Dedifferentiated amniotic fluid mesenchymal stem cell (primary cell): ENCODE results near the gene EFHD2.
"Not testable (repeated sequence)": the region's sequence is repeated elsewhere in the genome, so short reads cannot be mapped to it uniquely, and the experiment has no call there.

ENCODE experiments used
- DNase-seq: peaks from one replicate; pipeline ENCODE4 v3.0.0-alpha.2; 2016; ENCODE audit errors: extremely low spot score

The EFHD2 gene

DNA sequence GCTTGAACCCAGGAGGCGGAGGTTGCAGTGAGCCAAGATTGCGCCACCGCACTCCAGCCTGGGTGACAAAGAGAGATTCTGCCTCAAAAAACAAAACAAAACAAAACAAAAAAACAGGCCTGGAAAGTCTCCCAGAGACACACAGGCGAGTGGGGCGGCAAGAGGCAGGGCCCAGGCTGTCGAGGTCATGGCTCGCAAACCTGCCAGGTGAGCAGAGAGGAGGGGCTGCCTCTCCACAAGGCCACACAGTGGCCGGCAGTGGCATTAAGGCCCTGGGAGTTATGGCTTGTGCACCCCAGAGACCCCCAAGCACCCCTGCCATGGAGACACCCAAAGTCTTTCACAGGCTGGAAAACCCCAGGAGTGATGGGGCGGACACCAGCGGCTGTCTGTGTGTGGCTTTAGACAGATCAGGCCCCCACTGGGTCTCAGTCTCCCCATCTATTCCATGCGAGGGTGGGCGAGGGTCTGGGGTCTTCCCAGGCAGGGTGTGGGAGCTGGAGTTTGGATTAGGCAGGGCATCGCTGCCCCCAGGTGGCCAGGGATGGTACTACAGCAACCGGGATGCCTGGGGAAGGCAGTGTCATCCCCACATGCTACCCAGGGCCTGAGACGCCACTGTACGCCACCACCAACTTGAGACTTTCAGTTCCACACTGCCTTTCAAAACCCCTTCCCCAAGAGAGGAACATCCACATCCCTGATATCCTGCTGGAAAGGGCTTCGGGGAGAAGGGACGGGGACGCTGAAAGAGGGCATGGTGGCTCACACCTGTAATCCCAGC, 21.3 kb downstream of the EFHD2 start:
- DNase-seq = no peak

DNA sequence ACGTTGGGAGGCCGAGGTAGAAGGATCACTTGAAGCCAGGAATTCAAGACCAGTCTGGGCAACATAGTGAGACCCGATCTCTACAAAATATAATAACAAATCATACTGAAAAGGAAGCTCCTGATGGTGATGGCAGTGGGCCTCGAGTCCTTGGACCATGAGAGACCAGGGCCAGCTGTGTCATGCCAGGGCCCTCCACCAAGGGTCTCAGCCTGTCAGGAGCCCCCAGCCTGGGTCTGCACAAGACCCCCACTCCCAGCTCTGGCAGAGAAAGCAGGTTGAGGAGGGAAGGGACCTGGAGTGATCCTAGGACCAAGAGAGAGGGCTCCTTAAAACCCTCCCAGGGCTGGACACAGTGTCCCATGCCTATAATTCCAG, 21.9 kb downstream of the EFHD2 start:
- DNase-seq = no peak

DNA sequence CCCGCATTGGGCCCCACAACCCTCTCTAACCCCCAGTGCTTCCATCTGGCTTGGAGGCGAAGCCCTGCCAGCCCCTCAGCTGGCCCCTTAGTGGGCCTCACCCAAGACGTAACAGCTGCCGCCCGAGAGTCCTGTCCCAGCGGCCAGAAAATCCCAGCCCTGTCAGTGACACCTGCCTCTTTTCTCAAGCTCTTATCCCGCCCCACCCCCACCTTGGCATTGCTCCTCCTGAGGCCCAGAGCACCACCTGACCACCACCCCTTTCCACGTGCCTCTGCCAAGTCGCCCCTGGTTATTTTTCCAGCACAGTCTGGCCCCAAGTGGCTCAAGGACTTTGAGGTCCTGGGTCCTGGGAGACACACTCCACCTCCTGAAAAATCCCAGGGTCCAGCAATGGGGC, 22.6 kb downstream of the EFHD2 start:
- no peak for DNase-seq

DNA sequence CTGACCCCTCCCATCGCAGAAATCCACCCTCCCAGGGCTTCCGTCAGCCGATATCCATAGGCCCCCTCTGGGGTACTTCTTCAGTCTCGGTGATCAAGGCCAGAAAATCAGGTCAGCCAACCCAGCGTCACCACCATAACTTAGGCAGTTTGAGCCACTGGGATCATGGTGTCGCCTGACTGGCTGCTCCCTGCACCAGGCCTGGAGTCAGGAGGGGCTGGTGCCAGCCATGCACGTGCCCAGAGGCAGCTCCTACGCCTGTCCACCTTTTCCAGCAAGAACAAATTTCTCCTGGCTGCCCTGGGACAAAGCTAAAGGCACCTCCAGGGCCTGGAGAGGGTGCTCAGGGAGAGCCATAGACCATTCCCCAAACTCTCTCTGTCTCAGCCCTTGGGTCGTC, 23.8 kb downstream of the EFHD2 start:
- DNase-seq = no peak

DNA sequence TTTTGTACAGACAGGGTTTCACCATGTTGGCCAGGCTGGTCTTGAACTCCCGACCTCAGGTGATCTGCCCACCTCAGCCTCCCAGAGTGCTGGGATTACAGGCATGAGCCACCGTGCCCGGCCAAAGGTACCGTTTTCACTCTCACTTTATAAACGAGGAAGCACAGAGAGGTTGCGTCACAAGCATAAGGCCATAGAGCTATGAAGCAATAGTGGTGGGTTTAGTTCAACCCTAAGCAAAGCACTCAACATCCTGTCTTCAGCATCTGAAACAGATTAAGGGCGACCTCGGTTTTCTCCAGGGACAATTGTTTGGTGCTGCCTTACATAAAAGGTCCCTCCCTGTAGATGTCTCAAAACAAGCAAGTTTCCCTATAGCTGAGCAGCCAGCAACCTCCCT, 25.1 kb downstream of the EFHD2 start:
- not testable (repeated sequence) for DNase-seq

DNA sequence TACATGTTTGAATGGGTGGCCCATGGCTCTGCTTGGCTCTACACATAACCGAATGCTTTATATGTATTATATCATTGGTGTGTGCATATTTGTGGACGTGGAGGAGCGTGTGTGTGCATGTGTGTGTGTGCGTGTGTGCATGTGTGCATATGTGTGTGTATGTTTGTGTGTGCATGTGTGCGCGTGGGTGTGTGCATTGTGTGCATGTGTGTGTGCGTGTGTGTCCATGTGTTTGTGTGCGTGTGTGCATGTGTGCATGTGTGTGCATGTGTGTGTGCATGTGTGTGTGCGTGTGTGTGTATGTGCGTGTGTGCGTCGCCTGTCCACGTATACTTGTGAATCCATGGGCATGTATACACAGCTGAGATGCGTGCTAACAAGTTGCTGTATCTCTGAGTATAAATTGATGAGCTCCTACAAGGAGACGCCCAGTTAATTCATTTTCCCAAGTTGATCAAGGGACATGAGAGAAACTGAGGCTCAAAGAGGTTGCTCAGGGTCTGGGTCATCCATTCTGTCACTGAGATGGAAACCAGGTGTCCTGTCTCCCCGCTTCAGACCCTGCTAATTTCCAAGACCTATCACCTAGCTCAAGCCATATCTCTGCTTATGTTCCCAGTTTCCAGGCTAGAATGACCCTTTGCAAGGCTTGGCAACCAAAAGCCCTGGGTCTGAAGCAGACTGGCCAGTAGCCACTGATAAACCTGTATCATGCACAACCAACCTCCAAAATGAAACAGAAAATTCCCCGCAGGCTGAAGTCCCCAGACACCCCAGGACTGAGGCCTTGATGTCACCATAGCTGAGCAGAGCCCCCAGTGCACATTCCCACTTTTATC, 25.8 kb downstream of the EFHD2 start:
- no peak for DNase-seq

DNA sequence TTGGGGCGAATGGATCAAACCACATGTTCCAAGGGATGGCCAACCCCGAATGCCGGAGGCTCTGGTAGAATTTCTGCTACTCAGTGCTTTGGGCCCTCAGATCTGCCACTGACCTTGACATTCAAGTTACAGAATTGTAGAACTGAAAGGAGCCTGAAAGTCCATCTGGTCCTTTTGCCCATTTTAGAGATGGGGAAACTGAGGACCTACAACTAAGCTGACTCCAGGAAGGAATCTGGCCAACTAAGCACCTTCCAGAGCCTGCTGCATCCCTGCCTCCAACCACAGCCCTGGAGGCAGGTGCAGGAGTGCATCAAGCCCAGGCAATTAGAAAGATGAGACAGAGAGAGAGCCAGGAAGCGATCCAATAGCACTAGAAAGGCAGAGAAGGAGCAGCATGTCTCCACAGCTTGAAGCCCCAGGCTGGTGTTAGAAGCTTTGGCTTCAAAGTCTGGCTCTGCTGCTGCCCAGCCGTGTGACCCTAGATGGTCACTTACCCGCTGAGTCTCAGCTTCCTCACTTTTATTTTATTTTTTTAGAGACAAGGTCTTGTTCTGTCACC, 27.3 kb downstream of the EFHD2 start:
- no peak for DNase-seq

DNA sequence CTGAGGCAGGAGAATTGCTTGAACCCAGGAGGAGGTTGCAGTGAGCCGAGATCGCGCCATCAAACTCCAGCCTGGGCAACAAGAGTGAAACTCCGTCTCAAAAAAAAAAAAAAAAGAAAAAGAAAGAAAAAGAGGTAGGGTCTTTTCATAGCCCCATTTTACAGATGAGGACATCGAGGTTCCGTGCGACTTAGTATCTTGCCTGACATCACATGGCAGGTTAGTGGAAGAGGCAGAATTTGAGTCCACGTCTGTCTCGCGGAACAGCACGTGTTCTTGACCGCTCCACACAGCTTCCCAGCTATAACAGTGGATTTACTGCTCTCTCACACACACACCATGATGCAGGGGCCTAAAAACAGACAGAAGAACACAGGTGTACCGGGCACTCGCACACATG, 29.6 kb downstream of the EFHD2 start:
- DNase-seq = no peak

DNA sequence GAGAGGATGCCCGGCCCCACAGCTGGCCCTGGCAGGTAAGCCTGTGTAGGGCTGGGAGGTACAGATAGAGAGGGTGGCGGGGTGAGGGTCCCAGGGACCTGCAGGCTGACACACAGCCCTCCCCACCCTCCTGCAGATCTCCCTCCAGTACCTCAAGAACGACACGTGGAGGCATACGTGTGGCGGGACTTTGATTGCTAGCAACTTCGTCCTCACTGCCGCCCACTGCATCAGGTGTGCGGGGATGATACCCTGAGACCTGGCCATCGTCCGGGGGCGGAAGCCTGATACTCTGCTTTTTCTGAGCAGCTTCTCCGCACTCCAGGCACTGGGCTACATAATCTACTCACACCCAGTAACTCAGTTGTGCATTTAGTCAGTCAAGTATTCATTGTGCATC, 30.7 kb downstream of the EFHD2 start:
- no peak for DNase-seq

DNA sequence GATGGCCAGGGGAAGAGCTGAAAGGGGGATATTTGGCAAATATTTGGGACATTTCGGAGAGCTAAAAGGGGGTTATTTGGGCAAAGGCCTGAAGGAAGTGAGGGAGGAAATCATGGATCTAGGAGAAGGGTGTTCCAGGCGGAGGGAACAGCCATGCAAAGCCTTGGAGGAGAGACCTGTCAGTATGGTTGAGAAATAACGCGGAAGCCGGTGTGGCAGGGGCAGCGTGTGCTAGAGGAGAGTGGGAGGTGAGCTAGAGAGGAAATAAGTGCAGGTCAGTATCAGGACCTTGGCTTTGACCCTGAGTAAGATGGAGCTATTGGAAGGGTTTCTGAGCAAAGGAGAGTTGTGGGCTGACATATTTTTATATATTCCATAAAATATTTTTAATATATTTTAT, 31.6 kb downstream of the EFHD2 start:
- DNase-seq = no peak

DNA sequence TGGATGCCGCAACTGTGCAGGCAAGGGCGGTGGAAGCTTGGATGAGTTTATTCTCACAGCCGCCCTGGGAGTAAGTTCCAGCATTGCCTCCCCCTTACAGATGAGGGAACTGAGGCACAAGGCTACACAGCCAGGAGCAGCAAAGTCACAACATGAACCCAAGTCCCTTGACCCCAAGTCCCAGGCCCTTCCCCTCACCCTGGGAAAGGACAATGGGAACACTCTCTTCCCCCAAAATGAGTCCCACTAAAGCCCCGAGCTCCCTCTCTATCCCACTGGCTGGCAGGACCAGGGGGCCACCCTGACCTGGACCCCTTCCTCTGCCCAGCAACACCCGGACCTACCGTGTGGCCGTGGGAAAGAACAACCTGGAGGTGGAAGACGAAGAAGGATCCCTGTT, 32.4 kb downstream of the EFHD2 start:
- no peak for DNase-seq

DNA sequence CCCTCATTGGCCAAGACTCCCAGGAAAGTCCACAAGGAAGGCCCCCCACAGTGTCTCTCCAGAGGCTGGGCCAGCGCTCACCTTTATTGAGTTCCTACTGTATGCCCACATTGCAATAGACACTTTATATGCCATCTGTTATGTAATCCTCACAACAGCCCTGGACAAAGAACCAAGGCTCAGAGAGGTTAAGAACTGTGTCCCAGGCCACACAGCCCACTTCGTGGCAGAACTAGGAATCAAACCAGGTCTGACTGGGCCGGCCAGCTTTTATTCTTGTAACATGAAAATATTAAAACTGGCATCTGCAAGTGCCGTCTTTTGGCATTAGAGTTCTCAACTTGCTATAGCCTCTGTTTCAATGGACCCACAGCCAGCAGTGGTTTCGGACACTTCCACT, 33.1 kb downstream of the EFHD2 start:
- DNase-seq = no peak

DNA sequence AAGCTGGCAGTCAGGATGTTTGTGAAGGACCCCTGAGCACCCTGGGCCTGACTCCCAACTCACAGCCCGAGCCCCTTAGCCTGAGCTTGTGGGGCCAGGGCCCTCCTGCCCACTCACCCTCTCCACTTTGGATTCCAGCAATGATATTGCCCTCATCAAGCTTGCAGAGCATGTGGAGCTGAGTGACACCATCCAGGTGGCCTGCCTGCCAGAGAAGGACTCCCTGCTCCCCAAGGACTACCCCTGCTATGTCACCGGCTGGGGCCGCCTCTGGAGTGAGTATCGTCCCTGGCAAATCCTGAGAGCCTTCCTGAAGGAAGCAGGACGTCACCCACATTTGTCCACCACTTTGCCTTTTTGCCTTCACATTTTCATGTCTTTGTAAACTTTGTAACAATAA, 33.6 kb downstream of the EFHD2 start:
- DNase-seq = no peak

DNA sequence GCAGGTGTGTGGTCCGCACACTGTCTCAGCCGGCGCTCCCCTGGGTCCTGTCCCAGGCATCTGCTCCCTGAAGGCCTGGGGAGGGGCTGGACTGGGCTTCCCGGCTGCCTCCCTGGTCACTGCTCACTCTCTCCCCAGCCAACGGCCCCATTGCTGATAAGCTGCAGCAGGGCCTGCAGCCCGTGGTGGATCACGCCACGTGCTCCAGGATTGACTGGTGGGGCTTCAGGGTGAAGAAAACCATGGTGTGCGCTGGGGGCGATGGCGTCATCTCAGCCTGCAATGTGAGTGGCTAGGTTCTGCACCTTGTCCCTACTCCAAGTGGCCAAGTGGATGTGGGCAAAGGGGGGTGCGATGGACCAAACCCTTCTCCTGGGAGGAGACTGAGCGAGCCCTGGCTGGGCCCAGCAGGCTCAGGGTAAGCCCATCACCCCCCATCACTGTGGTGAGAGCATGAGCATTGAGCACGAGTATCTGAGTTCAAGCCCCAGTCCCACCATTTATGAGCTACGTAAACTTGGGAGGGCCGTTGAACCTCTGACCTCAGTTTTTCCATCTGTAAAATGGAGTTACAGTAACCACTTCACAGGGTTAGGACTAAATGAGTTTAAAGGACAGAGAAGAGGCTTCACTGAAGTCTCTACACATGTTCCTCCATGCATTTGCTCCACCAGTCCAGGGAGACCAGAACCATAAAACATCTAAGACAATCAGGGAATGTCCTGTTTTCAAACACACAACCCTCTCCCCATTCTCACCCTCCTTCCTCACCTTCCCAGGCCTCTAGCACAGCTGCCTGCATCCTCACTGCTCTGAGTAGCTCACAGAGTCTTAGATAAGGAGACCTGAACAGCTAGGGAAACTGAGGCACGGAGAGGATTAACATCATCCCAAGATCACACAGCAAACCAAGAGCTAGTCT, 35.0 kb downstream of the EFHD2 start:
- DNase-seq = no peak

DNA sequence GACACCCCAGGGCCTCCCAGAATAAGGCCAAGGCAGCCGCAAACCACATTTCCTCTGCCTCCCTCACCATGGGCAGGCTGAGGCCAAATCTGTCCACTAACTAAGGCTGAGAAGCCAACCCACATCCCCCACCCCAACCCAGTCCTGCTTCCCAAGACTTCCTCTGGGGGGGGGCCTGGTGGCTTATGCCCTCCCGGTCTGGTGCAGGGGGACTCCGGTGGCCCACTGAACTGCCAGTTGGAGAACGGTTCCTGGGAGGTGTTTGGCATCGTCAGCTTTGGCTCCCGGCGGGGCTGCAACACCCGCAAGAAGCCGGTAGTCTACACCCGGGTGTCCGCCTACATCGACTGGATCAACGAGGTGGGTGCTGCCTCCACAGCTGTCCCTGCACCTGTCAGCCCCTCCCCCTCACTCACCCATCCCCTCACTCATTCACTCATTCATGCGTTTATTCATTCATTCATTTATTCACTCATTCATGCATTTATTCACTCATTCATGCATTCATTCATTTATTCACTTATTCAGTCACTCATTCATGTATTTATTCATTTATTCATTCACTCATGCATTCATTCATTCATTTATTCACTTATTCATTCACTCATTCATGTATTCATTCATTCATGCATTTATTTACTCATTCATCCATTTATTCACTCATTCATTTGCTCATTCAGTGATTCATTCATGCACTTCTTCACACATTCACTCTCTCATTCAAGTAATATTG, 35.9 kb downstream of the EFHD2 start:
- no peak for DNase-seq

DNA sequence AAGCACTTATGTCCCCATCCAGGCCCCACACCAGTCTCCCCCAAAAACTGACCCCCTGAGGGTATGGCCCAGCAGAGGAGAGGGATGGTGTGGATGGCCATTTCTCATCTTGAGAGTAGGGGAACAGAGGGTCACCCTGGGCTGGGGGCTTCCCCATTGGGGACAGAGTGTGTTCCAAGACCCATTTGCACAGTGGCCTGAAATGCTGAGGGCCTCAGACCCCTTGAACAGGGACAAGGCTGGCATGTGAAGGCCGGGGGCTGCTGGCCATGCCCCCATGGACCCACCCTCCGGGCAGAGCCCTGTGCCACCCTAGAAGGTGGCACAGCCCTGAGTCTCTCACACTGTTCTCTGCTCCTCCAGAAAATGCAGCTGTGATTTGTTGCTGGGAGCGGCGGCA, 36.5 kb downstream of the EFHD2 start:
- DNase-seq = no peak

DNA sequence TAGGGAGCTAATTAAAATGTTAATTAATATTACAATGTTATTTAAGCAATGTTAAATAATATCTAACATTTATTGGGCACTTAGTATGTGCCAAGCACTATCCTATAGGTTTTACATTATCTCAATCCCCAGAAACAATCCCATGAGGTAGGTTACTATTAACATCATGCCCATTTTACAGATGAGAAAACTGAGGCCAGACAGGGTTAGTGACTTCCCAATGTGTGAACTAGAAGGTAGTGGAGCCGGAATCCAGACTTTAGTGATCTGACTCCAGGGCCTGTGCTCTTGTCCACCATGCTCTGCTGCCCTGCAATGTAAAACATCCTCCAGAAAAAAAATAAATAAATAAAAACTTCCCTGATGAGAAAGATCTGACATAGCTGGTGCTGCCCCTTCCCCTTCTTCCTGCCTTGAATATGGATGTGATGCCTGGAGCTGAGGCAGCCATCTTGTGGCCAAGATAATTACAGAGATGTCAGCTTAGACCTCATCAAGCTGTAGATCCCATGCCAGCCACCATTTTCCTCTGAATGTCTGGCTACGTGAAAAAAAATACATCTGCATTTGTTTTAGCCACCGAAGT, 39.3 kb downstream of the EFHD2 start:
- DNase-seq = no peak

DNA sequence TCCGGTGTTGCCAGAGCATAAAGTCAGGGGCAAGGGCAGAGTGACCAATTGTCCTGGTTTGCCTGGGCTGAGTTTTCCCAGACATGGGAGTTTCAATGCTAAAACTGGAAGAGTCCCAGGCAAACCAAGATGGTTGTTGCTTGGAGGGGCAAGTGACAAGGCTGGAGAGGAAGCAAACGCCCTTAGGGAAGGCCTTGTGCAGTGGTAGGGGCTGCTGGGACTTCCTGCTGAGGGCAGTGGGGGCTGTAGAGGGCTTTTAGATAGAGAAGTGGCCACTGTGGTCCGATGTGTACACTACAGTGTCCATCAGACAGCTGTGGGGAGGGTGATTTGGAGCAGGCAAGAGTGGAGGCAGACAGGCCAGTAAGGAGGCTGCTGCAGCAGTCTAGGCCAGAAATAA, 39.9 kb downstream of the EFHD2 start:
- no peak for DNase-seq

DNA sequence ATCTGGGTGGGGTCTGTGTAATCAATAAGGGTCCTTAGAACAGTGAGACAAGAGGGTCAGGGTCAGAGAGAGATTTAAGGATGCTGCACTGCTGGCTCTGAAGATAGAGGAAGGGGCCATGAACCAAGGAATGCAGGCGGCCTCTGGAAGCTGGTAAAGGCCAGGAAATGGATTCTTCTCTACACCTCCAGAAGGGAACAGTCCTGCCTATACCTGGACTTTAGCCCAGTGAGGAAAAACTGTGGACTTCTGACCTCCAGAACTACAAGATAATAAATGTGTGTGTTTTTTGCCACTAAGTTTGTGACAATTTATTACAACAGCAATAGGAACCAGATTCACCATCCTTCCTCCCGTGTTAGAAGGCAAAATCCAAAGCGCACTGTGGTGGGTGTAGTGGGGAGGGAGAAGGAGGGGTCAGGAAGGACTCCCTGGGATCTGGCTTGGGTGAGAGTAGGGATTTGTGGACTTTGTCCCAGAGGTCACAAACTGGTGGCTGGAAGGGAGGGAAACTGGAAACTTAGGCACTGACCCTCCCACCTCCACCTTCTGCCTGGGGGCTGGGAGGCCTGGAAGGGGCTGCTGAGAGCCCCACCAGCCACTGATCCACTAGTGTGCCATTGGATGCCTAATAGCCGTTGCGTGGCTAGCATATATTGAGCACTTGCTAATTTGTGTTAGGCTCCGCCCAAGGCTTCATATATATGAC, 41.5 kb downstream of the EFHD2 start:
- DNase-seq = no peak

DNA sequence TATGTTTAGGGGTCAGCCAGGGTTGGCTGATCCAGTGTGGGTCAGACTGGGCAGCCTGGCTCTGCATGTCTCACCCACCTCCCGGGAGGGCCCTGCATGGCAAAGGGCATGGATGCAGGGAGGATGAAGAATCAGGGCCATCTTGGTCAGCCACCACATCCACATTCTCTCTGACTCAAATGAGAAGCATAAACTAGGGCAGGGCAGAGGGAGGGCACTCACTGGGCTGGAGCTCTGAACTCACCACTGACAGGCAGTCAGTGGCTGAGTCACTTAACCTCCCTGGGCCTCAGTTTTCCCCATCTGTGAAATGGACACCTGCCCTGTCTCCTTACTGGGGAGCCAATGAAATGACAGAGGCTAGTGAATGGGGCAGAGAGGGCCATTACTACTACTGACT, 42.5 kb downstream of the EFHD2 start:
- no peak for DNase-seq
